ENCODE results near the gene ZNF407. TPM values are rescaled to one million over a fixed set of nuclear protein-coding genes. Genes with fewer than 3 reads are reported as not detected.

The ZNF407 gene
- total RNA-seq, 1 donor from 2014 or later = 15.1 TPM

DNA sequence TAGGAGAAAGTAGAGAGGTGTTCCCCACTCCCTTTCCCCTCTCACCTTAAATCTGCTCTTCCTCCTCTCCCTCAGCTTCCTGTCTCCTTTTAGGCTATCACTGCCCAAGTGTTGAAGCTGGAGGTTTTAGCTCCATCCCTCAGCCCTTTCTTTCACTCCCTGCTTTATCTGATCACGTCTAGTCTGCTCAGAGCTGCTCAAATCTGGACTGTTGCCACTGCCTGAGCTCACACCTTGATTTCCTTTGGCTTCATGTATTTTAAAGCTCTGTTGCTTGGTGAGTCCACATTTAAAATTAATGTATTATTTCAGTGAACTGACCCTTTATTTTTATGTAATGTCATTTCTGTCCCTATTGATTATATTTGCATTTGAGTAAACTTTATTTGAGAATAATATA, 374.7 kb downstream of the ZNF407 start:
- H3K9me3 ChIP-seq (ENCODE audit: control insufficient read depth in 3 of 3, low read length in 3 of 3) = no peaks in the 10 kb centered on the region
- no peaks in the 10 kb centered on the region for H3K36me3 ChIP-seq (ENCODE audit: control insufficient read depth in 3 of 3, insufficient read depth in 3 of 3, low read length in 3 of 3)
- H3K4me1 ChIP-seq (ENCODE audit: control insufficient read depth in 3 of 3, insufficient read depth in 3 of 3, low read length in 3 of 3) = no peaks in the 10 kb centered on the region
- H3K27me3 ChIP-seq (ENCODE audit: control insufficient read depth in 3 of 3, insufficient read depth in 3 of 3, low read length in 3 of 3) = no peaks in the 10 kb centered on the region
- H3K9ac ChIP-seq (ENCODE audit: low read depth in 1 of 3, low read length in 3 of 3) = no peak overlapping the region
- no peak overlapping the region for H3K4me3 ChIP-seq (ENCODE audit: low read length in 3 of 3)
- H3K27ac ChIP-seq (ENCODE audit: low read depth, low read length) = no peak overlapping the region

DNA sequence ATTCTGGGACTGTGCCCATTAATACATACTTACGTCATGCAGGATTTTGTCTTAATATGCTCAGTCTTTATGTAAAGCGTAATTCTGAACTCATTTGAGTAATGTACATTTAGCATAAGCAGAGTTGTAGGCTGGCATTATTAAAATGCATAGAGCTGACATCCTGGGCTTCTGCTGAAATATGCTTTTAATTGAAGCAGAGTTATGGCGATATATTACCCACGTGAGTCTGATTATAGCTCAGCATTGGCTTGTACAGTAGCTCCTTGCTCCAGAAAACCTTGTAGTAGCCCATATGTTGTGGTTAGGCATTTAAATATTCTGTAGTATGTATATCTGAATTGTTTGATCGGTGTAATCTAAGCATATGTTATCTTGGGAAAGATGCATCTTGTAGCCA, 377.3 kb downstream of the ZNF407 start:
- Histone ChIP-seq H3K9me3 (ENCODE audit: control insufficient read depth in 3 of 3, low read length in 3 of 3) (no peaks in the 10 kb centered on the region), H3K27me3 (ENCODE audit: control insufficient read depth in 3 of 3, insufficient read depth in 3 of 3, low read length in 3 of 3) (no peaks in the 10 kb centered on the region), H3K4me1 (ENCODE audit: control insufficient read depth in 3 of 3, insufficient read depth in 3 of 3, low read length in 3 of 3) (no peaks in the 10 kb centered on the region), H3K36me3 (ENCODE audit: control insufficient read depth in 3 of 3, insufficient read depth in 3 of 3, low read length in 3 of 3) (no peaks in the 10 kb centered on the region), H3K4me3 (ENCODE audit: low read length in 3 of 3) (no peak overlapping the region), H3K27ac (ENCODE audit: low read depth, low read length) (no peak overlapping the region), H3K9ac (ENCODE audit: low read depth in 1 of 3, low read length in 3 of 3) (no peak overlapping the region)

DNA sequence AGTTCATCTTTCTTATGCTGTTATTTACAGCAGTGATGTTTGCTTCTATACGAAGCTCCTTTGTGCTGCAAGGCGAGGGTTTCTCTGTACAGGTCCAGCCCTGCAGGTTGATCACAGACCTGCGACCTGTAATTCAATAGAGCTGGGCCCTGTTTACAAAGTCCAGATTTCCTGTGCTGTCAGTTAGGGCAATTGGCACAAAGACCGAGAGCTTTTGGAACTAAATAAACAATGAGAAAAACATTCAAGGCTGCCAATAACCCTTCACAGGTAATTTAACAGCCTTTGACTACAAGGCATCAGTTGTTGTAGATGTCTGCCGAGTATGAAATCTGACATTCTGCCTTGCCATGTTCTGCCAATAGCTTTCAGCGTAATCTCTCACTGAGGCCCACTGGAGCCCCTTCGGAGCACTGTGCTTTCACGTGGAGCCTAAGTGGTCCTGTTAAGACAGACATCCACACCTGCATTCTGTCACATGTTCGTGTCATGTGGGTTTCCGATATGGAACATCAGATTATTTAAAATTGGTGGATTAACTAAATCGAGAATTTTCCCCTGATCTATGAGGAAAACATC, 378.8 kb downstream of the ZNF407 start:
- Histone ChIP-seq H3K9me3 (ENCODE audit: control insufficient read depth in 3 of 3, low read length in 3 of 3) (no peaks in the 10 kb centered on the region), H3K27me3 (ENCODE audit: control insufficient read depth in 3 of 3, insufficient read depth in 3 of 3, low read length in 3 of 3) (no peaks in the 10 kb centered on the region), H3K27ac (ENCODE audit: low read depth, low read length) (no peak overlapping the region), H3K36me3 (ENCODE audit: control insufficient read depth in 3 of 3, insufficient read depth in 3 of 3, low read length in 3 of 3) (no peaks in the 10 kb centered on the region), H3K9ac (ENCODE audit: low read depth in 1 of 3, low read length in 3 of 3) (no peak overlapping the region), H3K4me1 (ENCODE audit: control insufficient read depth in 3 of 3, insufficient read depth in 3 of 3, low read length in 3 of 3) (no peaks in the 10 kb centered on the region), H3K4me3 (ENCODE audit: low read length in 3 of 3) (no peak overlapping the region)

DNA sequence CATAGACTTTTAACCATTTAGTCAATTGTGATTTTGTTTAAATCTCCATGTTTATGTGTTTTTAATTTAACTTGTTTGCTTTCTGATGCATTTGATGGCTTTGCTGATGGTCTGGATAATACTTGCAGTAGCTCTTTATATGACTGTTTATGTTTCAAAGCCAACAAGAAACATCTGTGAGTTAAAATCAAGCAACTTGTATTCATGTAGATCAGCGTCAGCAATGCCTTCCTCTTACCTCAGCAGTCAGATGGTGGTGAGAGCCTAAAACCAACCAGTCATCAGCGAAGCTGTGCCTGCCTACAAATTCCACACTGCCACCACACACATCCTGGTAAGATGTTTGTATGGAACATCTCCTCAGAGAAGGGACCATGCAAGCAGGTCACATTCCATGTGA, 379.4 kb downstream of the ZNF407 start:
- no peak overlapping the region for H3K9ac ChIP-seq (ENCODE audit: low read depth in 1 of 3, low read length in 3 of 3)
- H3K4me1 ChIP-seq (ENCODE audit: control insufficient read depth in 3 of 3, insufficient read depth in 3 of 3, low read length in 3 of 3) = no peaks in the 10 kb centered on the region
- no peak overlapping the region for H3K4me3 ChIP-seq (ENCODE audit: low read length in 3 of 3)
- peaks cover 0 to 2% (median 0%) of the 10 kb centered on the region in 3 donors for H3K36me3 ChIP-seq (ENCODE audit: control insufficient read depth in 3 of 3, insufficient read depth in 3 of 3, low read length in 3 of 3)
- no peak overlapping the region for H3K27ac ChIP-seq (ENCODE audit: low read depth, low read length)
- no peaks in the 10 kb centered on the region for H3K9me3 ChIP-seq (ENCODE audit: control insufficient read depth in 3 of 3, low read length in 3 of 3)
- H3K27me3 ChIP-seq (ENCODE audit: control insufficient read depth in 3 of 3, insufficient read depth in 3 of 3, low read length in 3 of 3) = no peaks in the 10 kb centered on the region

DNA sequence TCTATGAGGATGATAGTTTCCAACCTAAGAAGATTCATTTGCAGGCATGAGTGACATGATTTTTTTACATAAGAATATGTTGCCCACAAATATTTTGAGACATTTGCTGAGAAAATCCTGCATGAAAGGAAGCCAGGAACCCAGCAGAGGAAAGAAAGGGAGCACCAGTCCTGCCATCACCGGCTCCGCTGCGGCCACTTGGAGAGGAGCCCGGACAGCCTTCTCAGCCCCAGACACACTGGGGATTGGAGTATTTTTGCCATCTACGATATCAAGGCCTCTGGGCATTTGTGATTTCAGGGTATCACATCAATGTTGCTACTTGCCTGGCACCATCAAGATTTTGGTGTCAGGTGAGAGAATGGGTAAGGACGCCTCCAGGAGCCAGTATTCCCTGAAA, 383.0 kb downstream of the ZNF407 start:
- Histone ChIP-seq H3K9ac (ENCODE audit: low read depth in 1 of 3, low read length in 3 of 3) (no peak overlapping the region), H3K27ac (ENCODE audit: low read depth, low read length) (no peak overlapping the region), H3K36me3 (ENCODE audit: control insufficient read depth in 3 of 3, insufficient read depth in 3 of 3, low read length in 3 of 3) (peaks cover 0 to 2% (median 0%) of the 10 kb centered on the region in 3 donors), H3K9me3 (ENCODE audit: control insufficient read depth in 3 of 3, low read length in 3 of 3) (no peaks in the 10 kb centered on the region), H3K27me3 (ENCODE audit: control insufficient read depth in 3 of 3, insufficient read depth in 3 of 3, low read length in 3 of 3) (no peaks in the 10 kb centered on the region), H3K4me1 (ENCODE audit: control insufficient read depth in 3 of 3, insufficient read depth in 3 of 3, low read length in 3 of 3) (no peaks in the 10 kb centered on the region), H3K4me3 (ENCODE audit: low read length in 3 of 3) (no peak overlapping the region)

- no peaks in the 10 kb centered on the region for H3K9me3 ChIP-seq (ENCODE audit: control insufficient read depth in 3 of 3, low read length in 3 of 3)
- H3K4me3 ChIP-seq (ENCODE audit: low read length in 3 of 3) = no peak overlapping the region
- H3K36me3 ChIP-seq (ENCODE audit: control insufficient read depth in 3 of 3, insufficient read depth in 3 of 3, low read length in 3 of 3) = peaks cover 0 to 2% (median 0%) of the 10 kb centered on the region in 3 donors
- no peaks in the 10 kb centered on the region for H3K4me1 ChIP-seq (ENCODE audit: control insufficient read depth in 3 of 3, insufficient read depth in 3 of 3, low read length in 3 of 3)
- no peaks in the 10 kb centered on the region for H3K27me3 ChIP-seq (ENCODE audit: control insufficient read depth in 3 of 3, insufficient read depth in 3 of 3, low read length in 3 of 3)
- H3K27ac ChIP-seq (ENCODE audit: low read depth, low read length) = no peak overlapping the region
- no peak overlapping the region for H3K9ac ChIP-seq (ENCODE audit: low read depth in 1 of 3, low read length in 3 of 3)
Observed at GRCh38 chr18:74981476-74981875, 383.8 kb downstream of the ZNF407 start.

DNA sequence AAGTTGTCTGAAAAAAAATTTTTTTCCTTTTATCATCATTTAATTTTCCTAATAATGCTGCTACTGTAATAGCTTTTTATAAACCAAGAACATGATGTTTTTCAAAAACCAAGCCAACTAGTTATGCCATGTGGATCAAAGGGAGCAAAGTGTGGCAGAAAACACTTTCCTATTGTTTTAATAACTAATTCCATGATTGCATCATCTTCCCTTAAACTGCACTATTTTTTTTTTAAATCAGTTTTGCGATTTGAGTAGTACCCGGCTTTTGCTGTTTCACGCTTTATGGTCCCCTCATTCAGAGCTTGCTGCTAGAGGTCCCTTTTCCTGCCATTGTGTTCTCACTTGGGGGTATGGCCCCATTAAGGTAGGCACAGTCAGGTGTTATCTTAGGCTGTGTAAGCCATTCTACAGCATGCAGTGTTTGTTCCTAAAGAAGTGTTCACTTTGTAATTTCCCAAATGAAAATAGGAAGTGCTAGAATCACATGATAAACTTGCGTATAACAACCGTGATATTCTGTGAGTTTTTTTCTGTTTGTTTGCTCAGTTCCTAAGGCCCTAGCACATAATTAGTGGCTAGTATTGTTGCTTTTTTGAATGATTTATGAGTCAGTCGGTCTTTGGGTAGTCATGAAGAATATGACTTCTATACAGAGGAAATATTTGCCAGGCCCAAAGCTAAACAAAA, 385.4 kb downstream of the ZNF407 start:
- Histone ChIP-seq H3K27ac (ENCODE audit: low read depth, low read length) (peak overlapping the region; percentile 41), H3K4me3 (ENCODE audit: low read length in 3 of 3) (no peak overlapping the region), H3K4me1 (ENCODE audit: control insufficient read depth in 3 of 3, insufficient read depth in 3 of 3, low read length in 3 of 3) (no peaks in the 10 kb centered on the region), H3K9me3 (ENCODE audit: control insufficient read depth in 3 of 3, low read length in 3 of 3) (no peaks in the 10 kb centered on the region), H3K9ac (ENCODE audit: low read depth in 1 of 3, low read length in 3 of 3) (no peak overlapping the region), H3K27me3 (ENCODE audit: control insufficient read depth in 3 of 3, insufficient read depth in 3 of 3, low read length in 3 of 3) (no peaks in the 10 kb centered on the region), H3K36me3 (ENCODE audit: control insufficient read depth in 3 of 3, insufficient read depth in 3 of 3, low read length in 3 of 3) (peaks cover 0 to 2% (median 0%) of the 10 kb centered on the region in 3 donors)

- Histone ChIP-seq H3K4me1 (ENCODE audit: control insufficient read depth in 3 of 3, insufficient read depth in 3 of 3, low read length in 3 of 3) (no peaks in the 10 kb centered on the region), H3K9me3 (ENCODE audit: control insufficient read depth in 3 of 3, low read length in 3 of 3) (no peaks in the 10 kb centered on the region), H3K36me3 (ENCODE audit: control insufficient read depth in 3 of 3, insufficient read depth in 3 of 3, low read length in 3 of 3) (no peaks in the 10 kb centered on the region), H3K4me3 (ENCODE audit: low read length in 3 of 3) (no peak overlapping the region), H3K27ac (ENCODE audit: low read depth, low read length) (no peak overlapping the region), H3K27me3 (ENCODE audit: control insufficient read depth in 3 of 3, insufficient read depth in 3 of 3, low read length in 3 of 3) (no peaks in the 10 kb centered on the region), H3K9ac (ENCODE audit: low read depth in 1 of 3, low read length in 3 of 3) (no peak overlapping the region)
Observed at GRCh38 chr18:74989134-74989533, 391.5 kb downstream of the ZNF407 start.

- Histone ChIP-seq H3K27ac (ENCODE audit: low read depth, low read length) (no peak overlapping the region), H3K27me3 (ENCODE audit: control insufficient read depth in 3 of 3, insufficient read depth in 3 of 3, low read length in 3 of 3) (no peaks in the 10 kb centered on the region), H3K36me3 (ENCODE audit: control insufficient read depth in 3 of 3, insufficient read depth in 3 of 3, low read length in 3 of 3) (no peaks in the 10 kb centered on the region), H3K4me1 (ENCODE audit: control insufficient read depth in 3 of 3, insufficient read depth in 3 of 3, low read length in 3 of 3) (peaks cover 0 to 3% (median 0%) of the 10 kb centered on the region in 3 donors), H3K4me3 (ENCODE audit: low read length in 3 of 3) (no peak overlapping the region), H3K9ac (ENCODE audit: low read depth in 1 of 3, low read length in 3 of 3) (no peak overlapping the region), H3K9me3 (ENCODE audit: control insufficient read depth in 3 of 3, low read length in 3 of 3) (no peaks in the 10 kb centered on the region)
Observed at GRCh38 chr18:74990563-74991081, 393.0 kb downstream of the ZNF407 start.

All from skeletal muscle tissue (tissue), 4 donors.